GM21367 (cell line): ENCODE results near the gene SIN3B.

Experiments used
- ATAC-seq: cut with Tn5 transposase; IDR thresholded peaks from one replicate; pipeline ENCODE4 v1.9.1; 2021; ENCODE audit not compliant: unreplicated experiment

Gene SIN3B

GRCh38 chr19:16825312-16826052 is 3.7 kb upstream of the SIN3B start:
- ATAC-seq, result no peak

GRCh38 chr19:16829822-16830289 is 658 bp downstream of the SIN3B start:
- no peak for ATAC-seq

GRCh38 chr19:16830679-16831078 is 1.5 kb downstream of the SIN3B start:
- no peak for ATAC-seq

DNA sequence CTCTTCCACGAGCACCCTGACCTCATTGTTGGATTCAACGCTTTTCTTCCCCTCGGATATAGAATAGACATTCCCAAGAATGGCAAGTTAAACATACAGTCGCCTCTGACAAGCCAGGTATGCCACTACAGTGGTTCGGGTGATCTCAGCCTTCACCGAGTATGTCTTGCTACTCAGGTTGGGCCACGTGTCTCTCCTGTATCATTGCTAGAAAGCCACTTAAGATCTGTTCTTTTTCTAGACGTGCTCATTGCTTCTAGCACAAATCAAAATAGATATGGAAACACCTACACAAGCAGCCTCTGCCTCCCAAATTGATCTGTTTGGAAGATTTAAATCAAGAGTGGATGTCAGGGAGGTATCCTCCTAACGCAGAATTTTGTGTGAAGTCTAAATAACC is 2.3 kb downstream of the SIN3B start:
- no peak for ATAC-seq

DNA sequence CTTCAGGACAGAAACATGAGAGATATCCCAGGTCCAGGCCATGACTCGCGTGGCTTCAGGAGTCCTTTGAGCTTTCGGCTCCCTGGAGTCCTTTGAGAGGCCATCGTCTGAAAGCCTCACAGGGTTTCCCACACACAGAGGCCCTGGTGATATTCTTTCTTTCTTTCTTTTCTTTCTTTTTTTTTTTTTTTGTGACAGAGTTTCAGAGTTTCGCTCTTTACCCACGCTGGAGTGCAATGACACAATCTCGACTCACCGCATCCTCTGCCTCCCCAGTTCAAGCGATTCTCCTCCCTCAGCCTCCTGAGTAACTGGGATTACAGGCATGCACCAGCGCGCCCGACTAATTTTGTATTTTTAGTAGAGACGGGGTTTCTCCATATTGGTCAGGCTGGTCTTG is 5.5 kb downstream of the SIN3B start:
- no peak for ATAC-seq

DNA sequence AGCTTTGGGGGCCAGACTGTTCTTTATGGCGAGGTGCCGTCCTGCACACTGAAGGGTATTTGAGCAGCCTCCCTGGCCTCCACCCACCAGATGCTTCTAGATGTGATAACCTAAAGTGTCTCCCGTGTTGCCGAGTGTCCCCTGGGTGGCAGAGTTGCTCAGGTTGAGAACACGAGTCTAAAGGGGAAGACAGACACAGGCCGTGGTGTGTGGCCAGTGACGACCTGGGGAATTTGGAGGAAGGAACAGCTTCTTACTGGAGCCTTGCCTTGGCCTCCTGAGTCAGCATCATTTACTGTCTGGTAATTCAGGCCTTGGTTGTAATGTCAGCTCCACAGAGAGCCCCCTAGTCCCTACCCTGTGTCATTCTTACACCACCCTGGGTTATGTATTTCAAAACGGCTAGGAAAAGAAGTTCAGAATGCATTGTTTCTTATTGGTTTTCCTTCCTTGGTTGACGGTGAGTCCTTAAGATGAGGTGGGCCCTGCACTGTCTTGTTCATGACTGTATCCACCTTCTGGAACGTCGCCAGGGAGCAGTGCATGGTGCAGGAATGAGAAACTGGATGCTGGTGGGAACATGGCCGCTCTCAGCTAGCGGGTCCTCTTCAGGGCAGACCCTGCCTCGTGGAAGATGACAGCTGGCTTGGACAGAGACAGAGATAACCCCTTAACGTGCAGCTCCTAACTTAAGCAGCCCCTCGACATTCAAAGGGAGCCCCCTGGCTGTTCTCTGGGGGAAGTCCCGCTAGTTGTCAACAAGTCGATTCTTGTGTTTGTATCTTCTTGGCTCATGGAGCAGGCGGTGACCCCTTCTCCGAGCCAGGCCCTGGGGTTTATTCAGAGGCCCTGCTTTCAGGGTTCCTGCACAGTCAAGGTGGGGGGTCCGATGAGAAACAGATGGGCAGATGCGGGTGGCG is 7.2 kb downstream of the SIN3B start:
- no peak for ATAC-seq

GRCh38 chr19:16837035-16837362 is 7.8 kb downstream of the SIN3B start:
- ATAC-seq, result no peak

DNA sequence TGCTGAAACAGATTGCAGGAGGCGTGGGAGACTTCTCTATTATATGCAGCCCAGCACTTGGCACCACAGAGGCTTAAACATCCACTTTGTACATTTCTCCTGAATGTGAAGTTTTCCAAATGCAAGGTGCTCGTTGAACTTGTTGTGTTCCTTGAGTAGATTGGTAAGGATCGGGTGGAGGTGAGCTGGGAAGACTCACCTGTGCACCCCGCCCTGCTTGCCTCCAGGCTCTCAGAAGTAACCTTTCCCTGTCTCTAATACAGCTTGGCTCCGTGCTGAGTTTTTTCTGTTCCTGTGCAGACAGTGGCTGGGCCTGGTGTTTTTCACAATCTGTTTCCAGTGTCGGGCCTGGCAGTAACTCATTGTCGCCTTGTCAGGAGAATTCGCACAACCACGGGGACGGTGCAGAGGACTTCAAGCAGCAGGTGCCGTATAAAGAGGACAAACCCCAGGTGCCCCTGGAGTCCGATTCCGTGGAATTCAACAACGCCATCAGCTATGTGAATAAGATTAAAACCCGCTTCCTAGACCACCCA is 12.3 kb downstream of the SIN3B start:
- no peak for ATAC-seq

DNA sequence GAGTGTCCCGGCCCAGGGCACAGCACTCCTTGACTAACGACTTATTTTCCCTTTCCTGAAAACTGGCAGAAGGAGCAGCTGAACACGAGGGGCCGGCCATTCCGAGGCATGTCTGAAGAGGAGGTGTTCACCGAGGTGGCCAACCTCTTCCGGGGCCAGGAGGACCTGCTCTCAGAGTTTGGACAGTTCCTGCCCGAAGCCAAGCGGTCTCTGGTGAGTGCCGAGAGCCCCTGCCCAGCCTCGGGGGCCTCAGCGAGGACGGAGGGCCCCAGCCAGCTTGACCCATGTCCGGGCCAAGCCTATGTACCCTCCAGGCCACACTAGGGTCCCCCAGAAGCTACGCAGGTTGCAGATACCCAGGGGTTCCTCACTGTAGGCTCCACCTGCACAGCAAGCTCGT is 17.7 kb downstream of the SIN3B start:
- no peak for ATAC-seq

- ATAC-seq, result no peak
Observed at GRCh38 chr19:16847430-16847829, 18.2 kb downstream of the SIN3B start.

- ATAC-seq, result no peak
Observed at GRCh38 chr19:16849168-16849567, 20.0 kb downstream of the SIN3B start.

DNA sequence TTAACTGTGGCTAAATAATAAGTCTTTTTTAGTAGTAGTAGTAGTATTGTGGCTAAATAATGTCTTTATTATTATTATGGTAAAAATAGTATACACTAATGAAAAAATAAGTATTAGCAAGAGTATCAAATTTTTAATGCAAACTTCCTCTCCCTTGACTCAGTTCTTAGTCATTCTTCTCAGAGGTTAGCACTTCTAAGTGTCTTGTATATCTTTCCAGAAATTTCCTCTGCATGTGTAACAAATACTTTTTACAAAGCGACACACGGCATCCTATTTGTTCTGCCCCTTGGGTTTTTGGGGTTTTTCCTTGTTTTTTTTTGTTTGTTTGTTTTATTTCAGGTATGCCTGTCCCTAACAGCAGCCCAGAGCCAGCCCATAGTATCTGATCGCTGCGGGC is 20.9 kb downstream of the SIN3B start:
- no peak for ATAC-seq

- ATAC-seq, result no peak
Observed at GRCh38 chr19:16851031-16851712, 22.0 kb downstream of the SIN3B start.

DNA sequence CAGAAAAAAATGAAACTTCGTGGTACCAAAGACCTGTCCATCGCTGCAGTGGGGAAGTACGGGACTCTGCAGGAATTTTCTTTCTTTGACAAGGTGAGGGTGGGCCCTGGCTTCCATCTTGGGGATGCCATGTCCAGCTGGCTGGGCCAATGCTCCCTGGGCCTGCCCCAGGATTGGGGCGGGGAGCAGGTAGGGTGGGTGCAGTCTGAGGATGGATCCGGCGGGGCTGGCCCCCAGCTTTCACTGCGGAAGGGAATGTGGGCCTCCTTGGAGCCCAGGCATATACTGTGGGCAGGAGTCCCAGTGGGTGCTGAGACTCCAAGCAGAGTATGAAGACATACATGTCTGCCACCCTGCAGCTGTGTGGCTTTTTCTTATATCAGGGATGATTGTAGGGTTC is 23.9 kb downstream of the SIN3B start:
- ATAC-seq, result no peak

- ATAC-seq, result no peak
Observed at GRCh38 chr19:16856091-16856490, 26.9 kb downstream of the SIN3B start.

DNA sequence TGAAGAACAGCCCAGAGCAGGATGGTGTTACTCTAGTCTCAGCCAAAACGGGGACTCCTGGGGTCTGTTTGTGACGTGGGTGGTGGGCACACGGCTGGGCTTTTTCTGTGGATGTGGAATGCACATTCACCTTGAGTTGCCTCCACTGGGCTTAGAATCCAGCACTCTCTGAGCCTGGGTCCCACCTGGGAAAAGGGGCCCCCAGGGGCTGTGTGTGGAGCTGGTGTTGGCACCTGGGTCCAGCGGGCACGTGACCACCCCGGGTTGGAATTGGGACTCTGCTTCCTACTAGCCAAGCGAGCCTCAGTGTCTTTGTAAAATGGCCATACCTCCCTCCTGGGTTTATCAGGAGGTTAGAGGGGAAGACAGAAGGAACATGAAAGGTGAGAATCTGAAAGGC is 30.4 kb downstream of the SIN3B start:
- ATAC-seq, result no peak

GRCh38 chr19:16860118-16860517 is 30.9 kb downstream of the SIN3B start:
- ATAC-seq, result no peak

DNA sequence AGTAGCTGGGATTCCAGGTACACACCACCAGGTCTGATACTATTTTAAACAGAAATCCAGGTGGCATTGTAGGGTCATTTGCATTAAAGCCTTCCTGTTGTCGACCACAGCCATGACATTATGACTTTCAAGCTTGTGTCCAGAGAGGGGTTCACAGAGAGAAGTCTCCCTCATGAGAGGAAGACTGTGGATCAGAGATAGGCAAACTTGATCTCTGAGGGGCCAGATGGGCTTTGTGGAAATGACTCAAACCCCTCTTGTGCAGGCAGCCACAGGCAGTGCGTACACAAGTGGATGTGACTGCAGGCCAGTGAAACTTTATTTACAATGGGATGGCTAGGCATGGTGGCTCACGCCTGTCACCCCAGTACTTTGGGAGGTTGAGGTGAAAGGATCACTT is 31.8 kb downstream of the SIN3B start:
- ATAC-seq, result no peak

DNA sequence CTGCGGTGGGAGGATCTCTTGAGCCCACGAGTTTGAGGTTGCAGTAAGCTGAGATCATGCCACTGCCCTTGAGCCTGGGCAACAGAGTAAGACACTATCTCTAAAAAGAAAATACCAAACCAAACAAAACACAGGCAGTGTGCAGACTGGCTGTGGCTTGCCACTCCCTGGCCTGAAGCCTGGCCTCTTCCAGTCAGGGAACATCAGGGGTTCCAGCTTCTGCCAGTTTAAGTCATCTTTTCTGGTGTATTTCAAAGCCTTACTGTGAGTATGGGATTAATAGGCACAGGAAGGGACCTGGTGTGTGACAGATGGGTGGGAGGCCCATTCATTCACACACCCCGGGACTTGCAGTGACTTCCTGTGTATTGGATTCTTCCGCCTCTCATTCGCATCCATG is 32.6 kb downstream of the SIN3B start:
- no peak for ATAC-seq

- no peak for ATAC-seq
Observed at GRCh38 chr19:16862826-16863415, 33.7 kb downstream of the SIN3B start.

DNA sequence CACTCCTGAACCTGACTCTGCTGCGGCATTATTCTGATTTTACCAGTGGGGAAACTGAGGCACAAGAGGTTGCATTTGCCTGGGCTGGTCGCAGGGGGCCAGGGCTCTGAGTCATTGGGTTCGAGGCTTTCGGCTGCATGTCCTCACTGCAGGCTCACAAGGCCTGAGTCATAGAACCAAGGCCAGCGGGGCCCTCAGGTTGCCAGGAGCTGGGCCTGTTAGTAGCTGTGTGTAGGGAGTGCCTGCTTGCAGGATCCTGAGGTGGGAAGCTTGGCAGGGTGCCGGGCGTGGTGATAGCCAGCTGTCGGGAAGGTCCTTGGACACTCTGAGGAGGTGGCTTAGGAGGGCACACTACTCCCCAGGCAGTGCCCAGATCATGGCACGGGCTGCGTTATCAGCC is 38.0 kb downstream of the SIN3B start:
- no peak for ATAC-seq
